ENCODE results near the gene SEL1L3.

SEL1L3 gene

GRCh38 chr4:25838526-25838925 is 24.3 kb downstream of the SEL1L3 start:
- Histone ChIP-seq H3K9me3 (ENCODE audit: insufficient read depth, low read length) (no peaks in the 10 kb centered on the region), H3K27me3 (ENCODE audit: low read depth, low read length) (no peaks in the 10 kb centered on the region), H2AFZ (ENCODE audit: low read depth, low read length) (no peak overlapping the region), H3K9ac (ENCODE audit: low read length) (no peak overlapping the region), H3K79me2 (ENCODE audit: low read length) (peaks cover 36% of the 10 kb centered on the region), H3K4me3 (ENCODE audit: low read length) (no peak overlapping the region), H3K4me1 (ENCODE audit: low read length) (peaks cover 18% of the 10 kb centered on the region), H4K20me1 (ENCODE audit: insufficient read depth, low read length) (peaks cover 94% of the 10 kb centered on the region), H3K36me3 (replicated peaks; ENCODE audit: low read depth, low read length) (peaks cover 22% of the 10 kb centered on the region), H3K4me2 (ENCODE audit: low read length) (no peak overlapping the region), H3K27ac (ENCODE audit: low read length) (no peak overlapping the region)
- TF ChIP-seq EZH2phosphoT487 (IDR thresholded peaks at IDR 0.05; ENCODE audit: low read depth) (no peak), CTCF (IDR thresholded peaks at IDR 0.05; ENCODE audit: low read depth, low read length) (no peak)

- H2AFZ ChIP-seq (ENCODE audit: low read depth, low read length) = no peak overlapping the region
- TF ChIP-seq EZH2phosphoT487 (IDR thresholded peaks at IDR 0.05; ENCODE audit: low read depth) = no peak
- no peak for TF ChIP-seq CTCF (IDR thresholded peaks at IDR 0.05; ENCODE audit: low read depth, low read length)
- H3K79me2 ChIP-seq (ENCODE audit: low read length) = peaks cover 27% of the 10 kb centered on the region; the same call in 1 of the 2 replicates
- no peak overlapping the region for H3K9ac ChIP-seq (ENCODE audit: low read length)
- peaks cover 4% of the 10 kb centered on the region for H3K4me1 ChIP-seq (ENCODE audit: low read length)
- no peak overlapping the region for H3K27ac ChIP-seq (ENCODE audit: low read length)
- H3K36me3 ChIP-seq (replicated peaks; ENCODE audit: low read depth, low read length) = peaks cover 30% of the 10 kb centered on the region
- no peak overlapping the region for H3K4me2 ChIP-seq (ENCODE audit: low read length)
- H3K4me3 ChIP-seq (ENCODE audit: low read length) = no peak overlapping the region
- peaks cover 96% of the 10 kb centered on the region for H4K20me1 ChIP-seq (ENCODE audit: insufficient read depth, low read length)
- no peaks in the 10 kb centered on the region for H3K27me3 ChIP-seq (ENCODE audit: low read depth, low read length)
- no peaks in the 10 kb centered on the region for H3K9me3 ChIP-seq (ENCODE audit: insufficient read depth, low read length)
These were observed 25.7 kb downstream of the SEL1L3 start for GRCh38 chr4:25837107-25837506.

DNA sequence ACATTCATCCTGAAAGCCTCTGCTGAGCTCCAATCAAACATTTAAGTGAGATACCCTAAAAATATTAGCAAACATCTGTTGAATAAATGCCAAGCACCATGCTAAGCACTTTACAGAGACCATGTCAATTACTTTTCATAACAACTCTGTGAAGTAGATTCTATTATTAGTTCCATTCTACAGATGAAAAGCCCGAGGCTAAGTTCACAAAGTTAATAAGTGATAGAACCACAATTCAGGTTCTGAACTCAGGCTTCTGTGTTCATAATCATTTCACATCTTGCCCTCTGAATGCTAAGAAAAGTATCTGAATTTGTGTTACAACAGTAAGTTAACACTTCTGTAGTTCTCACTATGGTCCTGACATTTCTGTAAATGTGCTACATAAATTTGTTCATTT is 27.4 kb downstream of the SEL1L3 start:
- TF ChIP-seq CTCF (IDR thresholded peaks at IDR 0.05; ENCODE audit: low read depth, low read length) (no peak), EZH2phosphoT487 (IDR thresholded peaks at IDR 0.05; ENCODE audit: low read depth) (no peak)
- no peak overlapping the region for H2AFZ ChIP-seq (ENCODE audit: low read depth, low read length)
- no peak overlapping the region for H3K4me3 ChIP-seq (ENCODE audit: low read length)
- H3K4me2 ChIP-seq (ENCODE audit: low read length) = no peak overlapping the region
- H4K20me1 ChIP-seq (ENCODE audit: insufficient read depth, low read length) = peaks cover 81% of the 10 kb centered on the region
- H3K4me1 ChIP-seq (ENCODE audit: low read length) = no peaks in the 10 kb centered on the region
- H3K9me3 ChIP-seq (ENCODE audit: insufficient read depth, low read length) = no peaks in the 10 kb centered on the region
- H3K9ac ChIP-seq (ENCODE audit: low read length) = no peak overlapping the region
- H3K27me3 ChIP-seq (ENCODE audit: low read depth, low read length) = no peaks in the 10 kb centered on the region
- H3K36me3 ChIP-seq (replicated peaks; ENCODE audit: low read depth, low read length) = peaks cover 39% of the 10 kb centered on the region
- peaks cover 21% of the 10 kb centered on the region; the same call in 1 of the 2 replicates for H3K79me2 ChIP-seq (ENCODE audit: low read length)
- no peak overlapping the region for H3K27ac ChIP-seq (ENCODE audit: low read length)

GRCh38 chr4:25834411-25835107 is 28.2 kb downstream of the SEL1L3 start:
- Histone ChIP-seq H3K9me3 (ENCODE audit: insufficient read depth, low read length) (no peaks in the 10 kb centered on the region), H4K20me1 (ENCODE audit: insufficient read depth, low read length) (peaks cover 73% of the 10 kb centered on the region), H3K4me1 (ENCODE audit: low read length) (no peaks in the 10 kb centered on the region), H2AFZ (ENCODE audit: low read depth, low read length) (no peak overlapping the region), H3K9ac (ENCODE audit: low read length) (no peak overlapping the region), H3K4me2 (ENCODE audit: low read length) (no peak overlapping the region), H3K27me3 (ENCODE audit: low read depth, low read length) (no peaks in the 10 kb centered on the region), H3K27ac (ENCODE audit: low read length) (no peak overlapping the region), H3K36me3 (replicated peaks; ENCODE audit: low read depth, low read length) (peaks cover 47% of the 10 kb centered on the region), H3K79me2 (ENCODE audit: low read length) (peaks cover 21% of the 10 kb centered on the region; the same call in 1 of the 2 replicates), H3K4me3 (ENCODE audit: low read length) (no peak overlapping the region)
- TF ChIP-seq EZH2phosphoT487 (IDR thresholded peaks at IDR 0.05; ENCODE audit: low read depth) = no peak
- no peak for TF ChIP-seq CTCF (IDR thresholded peaks at IDR 0.05; ENCODE audit: low read depth, low read length)
